ENCODE results near the gene KCNG2. TPM values are rescaled to one million over a fixed set of nuclear protein-coding genes. Genes with fewer than 3 reads are reported as not detected.

The KCNG2 gene
- total RNA-seq, 8 experiments from 2014 or later = 0.16 to 0.76 (median 0.19) TPM; not detected in 2

- peak in 6 of 8 experiments; percentile 15 to 84 (median 70) for ATAC-seq (replicated peaks in 6 of 8)
- WGBS, 10 experiments = 0 to 80% (median 20%) methylated on average over 2 to 18 of the region's 21 CpGs
- in situ Hi-C loops (cut with MboI; ENCODE audit: low pct_unique_long_range_greater_than_20kb in 2 of 9, low sequenced_read_pairs in 9 of 9, unreplicated experiment in 9 of 9) = no loop called here
- no peak overlapping the region for H3K27ac ChIP-seq
- H3K4me3 ChIP-seq = no peak overlapping the region
- H3K4me1 ChIP-seq (replicated peaks in 1 of 2) = peaks cover 0 to 2% of the 10 kb centered on the region in 2 donors
Measured at GRCh38 chr18:79790996-79791972, 6.5 kb upstream of the KCNG2 start.

GRCh38 chr18:79792096-79792987, 5.4 kb upstream of the KCNG2 start:
- Histone ChIP-seq H3K27ac (no peak overlapping the region), H3K4me3 (no peak overlapping the region), H3K4me1 (replicated peaks in 1 of 2) (peaks cover 2 to 8% of the 10 kb centered on the region in 2 donors)
- WGBS, 10 experiments = 33 to 84% (median 77%) methylated on average over 4 to 37 of the region's 46 CpGs; no CpG with 5 or more reads in 2 of the 10 experiments
- ATAC-seq (replicated peaks in 6 of 8) = no peak
- in situ Hi-C loops (cut with MboI; ENCODE audit: low pct_unique_long_range_greater_than_20kb in 2 of 9, low sequenced_read_pairs in 9 of 9, unreplicated experiment in 9 of 9) = no loop called here

- WGBS, 10 experiments = 0 to 88% (median 58%) methylated on average over 1 to 4 of the region's 4 CpGs; no CpG with 5 or more reads in 2 of the 10 experiments
- Histone ChIP-seq H3K4me3 (no peak overlapping the region), H3K4me1 (replicated peaks in 1 of 2) (peaks cover 2 to 11% of the 10 kb centered on the region in 2 donors), H3K27ac (no peak overlapping the region)
- ATAC-seq (replicated peaks in 6 of 8) = no peak
- in situ Hi-C loops (cut with MboI; ENCODE audit: low pct_unique_long_range_greater_than_20kb in 2 of 9, low sequenced_read_pairs in 9 of 9, unreplicated experiment in 9 of 9) = no loop called here
Measured at GRCh38 chr18:79792988-79793355, 4.8 kb upstream of the KCNG2 start.

- in situ Hi-C loops (cut with MboI; ENCODE audit: low pct_unique_long_range_greater_than_20kb in 2 of 9, low sequenced_read_pairs in 9 of 9, unreplicated experiment in 9 of 9) = no loop called here
- Histone ChIP-seq H3K27ac (no peak overlapping the region), H3K4me3 (no peak overlapping the region), H3K4me1 (replicated peaks in 1 of 2) (peaks cover 0 to 20% of the 10 kb centered on the region in 2 donors)
- no peak for ATAC-seq (replicated peaks in 6 of 8)
- 75 to 100% (median 86%) methylated on average over 1 to 12 of the region's 17 CpGs; no CpG with 5 or more reads in 3 of the 10 experiments for WGBS, 10 experiments
Measured at GRCh38 chr18:79794846-79795245, 2.9 kb upstream of the KCNG2 start.

GRCh38 chr18:79795446-79795845, 2.3 kb upstream of the KCNG2 start:
- WGBS, 10 experiments = 83 to 100% (median 85%) methylated on average over 1 to 13 of the region's 19 CpGs; no CpG with 5 or more reads in 4 of the 10 experiments
- in situ Hi-C loops (cut with MboI; ENCODE audit: low pct_unique_long_range_greater_than_20kb in 2 of 9, low sequenced_read_pairs in 9 of 9, unreplicated experiment in 9 of 9) = no loop called here
- Histone ChIP-seq H3K27ac (no peak overlapping the region), H3K4me1 (replicated peaks in 1 of 2) (peaks cover 0 to 20% of the 10 kb centered on the region in 2 donors), H3K4me3 (no peak overlapping the region)
- no peak for ATAC-seq (replicated peaks in 6 of 8)

GRCh38 chr18:79796016-79796415, 1.7 kb upstream of the KCNG2 start:
- H3K4me1 ChIP-seq (replicated peaks in 1 of 2) = peaks cover 0 to 20% of the 10 kb centered on the region in 2 donors
- 0 to 89% (median 48%) methylated on average over 1 to 7 of the region's 7 CpGs for WGBS, 10 experiments
- ATAC-seq (replicated peaks in 6 of 8) = peak in 1 of 8 experiments; percentile 20
- no peak overlapping the region for H3K4me3 ChIP-seq
- in situ Hi-C loops (cut with MboI; ENCODE audit: low pct_unique_long_range_greater_than_20kb in 2 of 9, low sequenced_read_pairs in 9 of 9, unreplicated experiment in 9 of 9) = no loop called here
- no peak overlapping the region for H3K27ac ChIP-seq

- H3K4me3 ChIP-seq = no peak overlapping the region
- in situ Hi-C loops (cut with MboI; ENCODE audit: low pct_unique_long_range_greater_than_20kb in 2 of 9, low sequenced_read_pairs in 9 of 9, unreplicated experiment in 9 of 9) = no loop called here
- H3K27ac ChIP-seq = no peak overlapping the region
- peak; percentile 21 to 56 (median 34) for ATAC-seq (replicated peaks in 6 of 8)
- WGBS, 10 experiments = 11 to 92% (median 28%) methylated on average over 2 to 11 of the region's 21 CpGs; no CpG with 5 or more reads in 1 of the 10 experiments
- H3K4me1 ChIP-seq (replicated peaks in 1 of 2) = peaks cover 0 to 20% of the 10 kb centered on the region in 2 donors
Measured at GRCh38 chr18:79796531-79797405, 970 bp upstream of the KCNG2 start.

- H3K4me3 ChIP-seq = peak overlapping the region in 4 of 5 donors; percentile 12 to 27 (median 19)
- in situ Hi-C loops (cut with MboI; ENCODE audit: low pct_unique_long_range_greater_than_20kb in 2 of 9, low sequenced_read_pairs in 9 of 9, unreplicated experiment in 9 of 9) = no loop called here
- H3K4me1 ChIP-seq (replicated peaks in 1 of 2) = peaks cover 0 to 20% of the 10 kb centered on the region in 2 donors
- ATAC-seq (replicated peaks in 6 of 8) = peak in 4 of 8 experiments; percentile 5 to 30 (median 16)
- H3K27ac ChIP-seq = no peak overlapping the region
- WGBS, 10 experiments = 0 to 10% (median 0%) methylated on average over 2 to 8 of the region's 78 CpGs; no CpG with 5 or more reads in 7 of the 10 experiments
Measured at GRCh38 chr18:79798346-79798998, 734 bp downstream of the KCNG2 start.

- peak overlapping the region in 1 of 5 donors; percentile 27 for H3K4me3 ChIP-seq
- H3K27ac ChIP-seq = no peak overlapping the region
- peak in 2 of 8 experiments; percentile 23 to 45 for ATAC-seq (replicated peaks in 6 of 8)
- in situ Hi-C loops (cut with MboI; ENCODE audit: low pct_unique_long_range_greater_than_20kb in 2 of 9, low sequenced_read_pairs in 9 of 9, unreplicated experiment in 9 of 9) = no loop called here
- WGBS, 10 experiments = 0 to 7% (median 1%) methylated on average over 2 to 7 of the region's 14 CpGs; no CpG with 5 or more reads in 6 of the 10 experiments
- peaks cover 0 to 20% of the 10 kb centered on the region in 2 donors for H3K4me1 ChIP-seq (replicated peaks in 1 of 2)
Measured at GRCh38 chr18:79798999-79799370, 1.2 kb downstream of the KCNG2 start.

GRCh38 chr18:79799619-79800370, 2.1 kb downstream of the KCNG2 start:
- Histone ChIP-seq H3K4me3 (no peak overlapping the region), H3K27ac (no peak overlapping the region), H3K4me1 (replicated peaks in 1 of 2) (peaks cover 0 to 20% of the 10 kb centered on the region in 2 donors)
- WGBS, 10 experiments = 0 to 70% (median 50%) methylated on average over 1 to 4 of the region's 30 CpGs; no CpG with 5 or more reads in 5 of the 10 experiments
- ATAC-seq (replicated peaks in 6 of 8) = no peak
- in situ Hi-C loops (cut with MboI; ENCODE audit: low pct_unique_long_range_greater_than_20kb in 2 of 9, low sequenced_read_pairs in 9 of 9, unreplicated experiment in 9 of 9) = no loop called here
